Astrocyte (in vitro differentiated cells and primary cell): ENCODE results near the gene AP3B1. TPM values are rescaled to one million over a fixed set of nuclear protein-coding genes. Genes with fewer than 3 reads are reported as not detected.

ENCODE experiments used
- DNase-seq: peaks from one replicate; pipeline ENCODE4 v3.0.0-alpha.2; 2010; ENCODE audit warnings: low read depth
- FAIRE-seq: peaks from 2 replicates; lab custom pipeline; 2011; peaks lifted over from hg19 to GRCh38; lab: Jason Lieb, UNC
- H2AFZ ChIP-seq: 2 replicates; pipeline ENCODE4 v1.6.0; 2012; ENCODE audit warnings: low read depth, low read length, inconsistent platforms
- H3K27ac ChIP-seq: 2 replicates; pipeline ENCODE4 v1.5.1; 2011; ENCODE audit warnings: low read depth, low read length, inconsistent platforms
- H3K27me3 ChIP-seq: 2 replicates; pipeline ENCODE4 v1.6.0; 2011; ENCODE audit warnings: low read length, inconsistent platforms; ENCODE audit not compliant: insufficient read depth
- H3K36me3 ChIP-seq: 2 replicates; pipeline ENCODE4 v1.5.1; 2011; ENCODE audit warnings: low read length, inconsistent platforms; ENCODE audit not compliant: insufficient read depth
- H3K4me1 ChIP-seq: 2 replicates; pipeline ENCODE4 v1.5.1; 2011; ENCODE audit warnings: low read length, inconsistent platforms; ENCODE audit not compliant: insufficient read depth
- H3K4me2 ChIP-seq: 2 replicates; pipeline ENCODE4 v1.6.0; 2012; ENCODE audit warnings: low read length, inconsistent platforms
- H3K4me3 ChIP-seq: 2 replicates; pipeline ENCODE4 v1.5.1; 2011; ENCODE audit warnings: low read depth, mild to moderate bottlenecking, low read length, inconsistent platforms; ENCODE audit not compliant: insufficient read depth
- H3K79me2 ChIP-seq: 2 replicates; pipeline ENCODE4 v1.6.0; 2012; ENCODE audit warnings: mild to moderate bottlenecking, low read length, inconsistent platforms; ENCODE audit not compliant: insufficient read depth
- H3K9ac ChIP-seq: 2 replicates; pipeline ENCODE4 v1.6.0; 2012; ENCODE audit warnings: mild to moderate bottlenecking, low read length, inconsistent platforms
- H3K9me3 ChIP-seq: 2 replicates; pipeline ENCODE4 v1.5.1; 2012; ENCODE audit warnings: low read depth, mild to moderate bottlenecking, low read length, inconsistent platforms; ENCODE audit not compliant: insufficient read depth
- H4K20me1 ChIP-seq: 2 replicates; pipeline ENCODE4 v1.6.0; 2012; ENCODE audit warnings: low read length, inconsistent platforms; ENCODE audit not compliant: insufficient read depth
- H3K27ac Mint-ChIP-seq: one replicate; pipeline ENCODE4 v1.8.0; 2021; ENCODE audit warnings: mild to moderate bottlenecking, mixed read lengths; ENCODE audit not compliant: unreplicated experiment
- H3K27me3 Mint-ChIP-seq: one replicate; pipeline ENCODE4 v1.8.0; 2021; ENCODE audit warnings: low read depth, mixed read lengths; ENCODE audit not compliant: unreplicated experiment
- H3K36me3 Mint-ChIP-seq: one replicate; pipeline ENCODE4 v1.8.0; 2021; ENCODE audit warnings: low read depth, mixed read lengths; ENCODE audit not compliant: unreplicated experiment
- H3K4me1 Mint-ChIP-seq: one replicate; pipeline ENCODE4 v1.8.0; 2021; ENCODE audit warnings: low read depth, mixed read lengths; ENCODE audit not compliant: unreplicated experiment
- H3K4me3 Mint-ChIP-seq: one replicate; pipeline ENCODE4 v1.8.0; 2021; ENCODE audit warnings: mild to moderate bottlenecking, moderate library complexity, mixed read lengths; ENCODE audit not compliant: unreplicated experiment
- H3K9me3 Mint-ChIP-seq: one replicate; pipeline ENCODE4 v1.8.0; 2021; ENCODE audit warnings: mild to moderate bottlenecking, mixed read lengths; ENCODE audit not compliant: unreplicated experiment
- CTCF ChIP-seq: IDR thresholded peaks from 2 replicates; pipeline ENCODE4 v1.5.1; 2011; ENCODE audit warnings: low read depth, mild to moderate bottlenecking, inconsistent platforms, low read length, moderate library complexity; ENCODE audit not compliant: insufficient read depth
- EZH2 ChIP-seq: IDR thresholded peaks from 2 replicates; pipeline ENCODE4 v1.6.1; 2012; ENCODE audit warnings: mild to moderate bottlenecking, low read length, inconsistent platforms; ENCODE audit not compliant: insufficient read depth
- total RNA-seq: library from RNA; stranded (reverse); gene quantifications from 2 replicates; pipeline ENCODE4 v1.2.1, GENCODE V29; 2021

Gene AP3B1
- total RNA-seq, 1 donor from 2014 or later, result 64.8 TPM

GRCh38 chr5:78295035-78295961 lies 800 bp upstream of the AP3B1 start:
- Mint-ChIP-seq H3K27me3 (no peaks in the 10 kb centered on the region), H3K4me3 (peak overlapping the region; percentile 97), H3K27ac (peak overlapping the region; percentile 99), H3K9me3 (no peaks in the 10 kb centered on the region), H3K36me3 (no peaks in the 10 kb centered on the region), H3K4me1 (peaks cover 14% of the 10 kb centered on the region)
- peaks cover 3% of the 10 kb centered on the region for H3K4me1 ChIP-seq
- no peaks in the 10 kb centered on the region for H3K27me3 ChIP-seq
- peak overlapping the region; percentile 95 for H3K4me2 ChIP-seq
- peak overlapping the region; percentile 99 for H3K9ac ChIP-seq
- no peaks in the 10 kb centered on the region for H3K9me3 ChIP-seq
- DNase-seq (peak; percentile 3), FAIRE-seq (no peak)
- TF ChIP-seq CTCF (no peak), EZH2 (no peak)
- H4K20me1 ChIP-seq, result peaks cover 6% of the 10 kb centered on the region
- peak overlapping the region; percentile 98 for H3K4me3 ChIP-seq
- no peaks in the 10 kb centered on the region for H3K36me3 ChIP-seq
- H3K79me2 ChIP-seq, result peaks cover 42% of the 10 kb centered on the region
- H2AFZ ChIP-seq, result peak overlapping the region; percentile 90
- peak overlapping the region; percentile 53 for H3K27ac ChIP-seq

DNA sequence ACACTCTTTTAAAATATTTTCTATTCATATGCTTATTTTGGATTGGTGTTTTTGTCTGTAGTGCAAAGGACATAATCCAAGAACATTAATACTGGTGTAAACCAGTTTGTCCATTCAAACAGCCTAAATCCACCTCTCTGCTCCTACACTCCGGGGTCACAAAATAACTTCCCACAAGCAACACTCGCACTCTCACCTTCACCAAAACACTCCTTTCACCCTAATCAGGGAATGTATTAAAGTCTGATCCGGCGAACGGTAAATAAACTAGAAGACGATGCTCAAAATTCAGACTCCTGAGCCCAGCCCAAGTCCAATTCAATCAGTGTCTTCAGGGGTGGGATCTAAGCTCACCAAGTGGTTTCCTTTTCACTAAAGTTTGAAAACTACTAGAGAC lies 649 bp downstream of the AP3B1 start:
- peak overlapping the region; percentile 91 for H3K27ac ChIP-seq
- peaks cover 3% of the 10 kb centered on the region for H3K4me1 ChIP-seq
- H3K27me3 ChIP-seq, result no peaks in the 10 kb centered on the region
- peaks cover 56% of the 10 kb centered on the region for H3K79me2 ChIP-seq
- H2AFZ ChIP-seq, result peak overlapping the region; percentile 90
- no peak for FAIRE-seq
- H3K36me3 ChIP-seq, result no peaks in the 10 kb centered on the region
- H3K27ac Mint-ChIP-seq, result peak overlapping the region; percentile 99
- TF ChIP-seq CTCF, result no peak
- no peak for TF ChIP-seq EZH2
- no peaks in the 10 kb centered on the region for H3K9me3 ChIP-seq
- peak; percentile 2 for DNase-seq
- peaks cover 16% of the 10 kb centered on the region for H4K20me1 ChIP-seq
- no peaks in the 10 kb centered on the region for H3K27me3 Mint-ChIP-seq
- H3K4me3 ChIP-seq, result peak overlapping the region; percentile 98
- H3K4me3 Mint-ChIP-seq, result peak overlapping the region; percentile 97
- H3K36me3 Mint-ChIP-seq, result no peaks in the 10 kb centered on the region
- peaks cover 26% of the 10 kb centered on the region for H3K4me1 Mint-ChIP-seq
- H3K9ac ChIP-seq, result peak overlapping the region; percentile 99
- H3K4me2 ChIP-seq, result peak overlapping the region; percentile 95
- no peaks in the 10 kb centered on the region for H3K9me3 Mint-ChIP-seq

DNA sequence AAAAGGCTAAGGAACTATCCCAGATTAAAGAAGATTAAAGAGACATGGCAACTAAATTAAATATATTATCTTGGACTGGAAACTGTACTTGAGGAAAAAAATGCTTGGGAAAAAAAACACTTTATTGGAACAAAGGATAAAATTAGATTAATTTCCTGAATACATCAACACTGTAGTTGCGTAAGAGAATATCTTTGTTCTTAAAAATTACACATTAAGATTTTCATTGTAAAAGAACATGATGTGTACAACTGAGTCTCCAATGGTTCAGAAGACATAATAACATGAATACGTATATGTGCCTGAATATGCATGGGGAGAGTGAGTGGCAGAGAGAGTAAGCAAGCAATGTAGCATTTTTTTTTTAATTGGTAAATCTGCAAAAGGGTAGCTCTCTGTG lies 2.8 kb downstream of the AP3B1 start:
- Mint-ChIP-seq H3K9me3 (no peaks in the 10 kb centered on the region), H3K36me3 (no peaks in the 10 kb centered on the region), H3K4me3 (peak overlapping the region; percentile 65), H3K27ac (no peak overlapping the region), H3K27me3 (no peaks in the 10 kb centered on the region), H3K4me1 (peaks cover 38% of the 10 kb centered on the region)
- Histone ChIP-seq H3K79me2 (peaks cover 78% of the 10 kb centered on the region), H3K27me3 (no peaks in the 10 kb centered on the region), H3K36me3 (no peaks in the 10 kb centered on the region), H3K9ac (no peak overlapping the region), H2AFZ (no peak overlapping the region), H3K4me3 (no peak overlapping the region), H3K4me1 (peaks cover 15% of the 10 kb centered on the region), H4K20me1 (peaks cover 27% of the 10 kb centered on the region), H3K4me2 (no peak overlapping the region), H3K27ac (no peak overlapping the region), H3K9me3 (no peaks in the 10 kb centered on the region)
- DNase-seq, result no peak
- no peak for TF ChIP-seq EZH2
- no peak for TF ChIP-seq CTCF
- no peak for FAIRE-seq
